Smooth muscle cell of the umbilical artery (primary cell): ENCODE measurements around the gene ATG12. TPM values are rescaled to one million over a fixed set of nuclear protein-coding genes. Genes with fewer than 3 reads are reported as not detected.

Source experiments
- total RNA-seq: library from RNA; depleted of rRNA; stranded (reverse); fragments of >200 nt; gene quantifications from 2 replicates; pipeline ENCODE4 v1.2.3, GENCODE V29; 2014

ATG12 gene
- total RNA-seq: 78.4 and 92.7 TPM in 2 replicates

GRCh38 chr5:115841382-115842088, at the start of gene ATG12, which contains the start of gene AP3S1:
TSS of gene ATG12 (minus strand) at chr5:115841565. CDS start at chr5:115841552, 13 bp downstream.
TSS of gene AP3S1 (plus strand) at chr5:115841935. CDS start at chr5:115842038, 103 bp downstream.

GRCh38 chr5:115816226-115817081, 24.9 kb downstream of the ATG12 start, which contains the start of gene CDO1:
TSS of gene CDO1 (minus strand) at chr5:115816659. CDS start at chr5:115816397, 262 bp downstream.

Other genes with a start within 250 kb of the ATG12 start
- gene TICAM2, start 239.1 kb downstream of the ATG12 start, total RNA-seq: 5.0 and 5.6 TPM in 2 replicates
- 212 and 279 TPM in 2 replicates for gene TMED7, start 215.5 kb downstream of the ATG12 start, total RNA-seq
- gene CDO1, start 24.9 kb downstream of the ATG12 start, total RNA-seq: 0.59 and 1.7 TPM in 2 replicates
- gene AP3S1, start 370 bp upstream of the ATG12 start, total RNA-seq: 89.2 and 113 TPM in 2 replicates
- gene LVRN, start 120.9 kb upstream of the ATG12 start, total RNA-seq: 0.51 and 0.59 TPM in 2 replicates
- not detected in 2 replicates for gene ARL14EPL, start 190.9 kb upstream of the ATG12 start, total RNA-seq
- 31.8 and 34.4 TPM in 2 replicates for gene COMMD10, start 243.5 kb upstream of the ATG12 start, total RNA-seq